SIG-M5 treated with dmso at 0.1 percent for 504 hours (cell line): Measurements from ENCODE around the gene RAP1GDS1.

Experiments used
- DNase-seq: peaks from one replicate; lab custom pipeline; 2025; ENCODE audit not compliant: unreplicated experiment; lab: John Stamatoyannopoulos, UW

The RAP1GDS1 gene

GRCh38 chr4:98480535-98480934, 219.4 kb downstream of the RAP1GDS1 start:
- DNase-seq = no peak

- no peak for DNase-seq
These were observed 220.0 kb downstream of the RAP1GDS1 start for GRCh38 chr4:98481167-98481566.

GRCh38 chr4:98482503-98482846, 221.3 kb downstream of the RAP1GDS1 start:
- DNase-seq = no peak

DNA sequence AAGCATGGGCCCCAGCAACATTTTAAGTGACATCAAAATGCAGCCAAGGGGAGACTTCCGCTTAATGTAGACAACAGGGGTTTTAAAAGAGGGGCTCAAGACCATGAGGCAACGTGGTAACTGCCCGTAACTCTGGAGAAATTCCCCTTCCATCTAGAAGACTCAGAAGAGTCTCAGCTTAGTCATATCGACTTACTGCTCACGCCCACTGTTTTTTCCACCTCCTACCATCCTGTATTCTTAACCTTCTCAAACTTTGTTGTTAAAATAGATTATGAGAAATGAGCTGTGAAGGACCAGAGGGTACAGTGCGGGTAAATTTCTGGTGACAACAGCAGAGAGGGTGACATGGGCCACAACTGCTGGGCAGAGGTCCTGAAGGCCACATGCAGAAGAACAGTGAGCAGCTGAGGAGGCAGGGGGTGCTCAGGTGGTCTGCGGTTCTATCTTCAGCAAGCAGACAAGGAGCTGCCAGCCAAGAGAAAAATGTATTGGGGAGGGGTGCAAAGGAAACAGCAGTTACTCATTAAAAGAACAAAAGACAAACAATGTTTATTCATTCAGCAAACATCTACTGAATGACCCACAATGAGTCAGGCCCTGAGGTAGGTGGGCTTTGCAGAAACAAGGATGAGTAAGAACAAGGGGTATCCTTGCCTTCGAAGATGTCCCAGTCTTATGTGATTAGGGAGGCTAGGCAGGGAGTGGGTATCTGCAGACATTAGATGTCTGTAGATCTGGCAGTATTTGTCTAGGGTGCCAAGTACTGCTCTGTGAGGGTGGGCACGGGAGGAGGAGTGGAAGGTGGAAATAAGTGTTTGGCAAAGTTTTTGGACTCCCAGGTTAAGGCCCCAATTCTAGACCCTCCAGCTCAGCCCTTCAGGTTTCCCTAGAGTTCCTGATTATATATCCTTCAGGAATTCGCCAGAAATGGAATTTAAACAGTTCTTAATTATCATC, 221.9 kb downstream of the RAP1GDS1 start:
- no peak for DNase-seq

GRCh38 chr4:98484031-98484430, 222.8 kb downstream of the RAP1GDS1 start:
- DNase-seq = no peak

- no peak for DNase-seq
These were observed 224.7 kb downstream of the RAP1GDS1 start for GRCh38 chr4:98485816-98486345.

DNA sequence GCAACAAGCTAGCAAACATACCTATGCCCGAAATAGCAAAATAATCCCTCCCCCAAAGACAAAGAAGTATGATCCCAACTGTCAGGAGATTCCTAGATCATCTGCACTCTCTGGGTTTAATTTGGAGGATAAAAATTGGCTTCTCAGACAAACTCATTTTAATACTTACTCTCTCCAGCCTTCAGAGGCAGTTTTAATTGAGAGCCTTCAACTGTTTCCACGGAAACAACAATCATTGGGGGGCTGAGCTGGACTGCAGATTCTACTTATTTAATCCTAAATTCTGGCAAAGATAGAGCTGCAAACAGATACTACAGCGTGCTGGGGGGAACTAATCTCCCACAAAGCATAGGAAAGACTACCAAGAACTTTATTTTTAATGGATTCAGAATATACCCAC, 229.1 kb downstream of the RAP1GDS1 start:
- DNase-seq = no peak

GRCh38 chr4:98491899-98492559, 230.8 kb downstream of the RAP1GDS1 start:
- DNase-seq = no peak

DNA sequence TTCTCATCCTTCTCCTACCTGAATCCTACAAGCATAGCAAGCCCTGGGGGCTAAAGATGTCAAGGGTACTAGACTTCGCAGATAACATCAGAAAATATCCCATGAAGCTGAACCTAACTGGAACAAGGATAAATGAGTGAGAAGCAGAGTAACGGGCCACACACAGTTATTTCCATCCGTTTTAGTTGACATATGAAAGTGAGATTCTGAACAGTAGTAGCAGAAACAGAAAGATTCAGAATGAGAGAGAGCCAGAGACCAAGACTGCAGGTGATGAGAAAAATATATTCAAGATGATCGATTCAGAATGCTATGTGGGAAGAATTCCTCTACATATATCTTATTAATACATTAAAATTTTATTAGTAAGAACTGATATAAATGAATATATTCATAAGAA, 232.1 kb downstream of the RAP1GDS1 start:
- DNase-seq = no peak
